Astrocyte (in vitro differentiated cells and primary cell): ENCODE measurements around the gene HOXC11. TPM values are rescaled to one million over a fixed set of nuclear protein-coding genes. Genes with fewer than 3 reads are reported as not detected.

ENCODE experiments used
- DNase-seq: peaks from one replicate; pipeline ENCODE4 v3.0.0-alpha.2; 2010; ENCODE audit warnings: low read depth
- FAIRE-seq: peaks from 2 replicates; lab custom pipeline; 2011; peaks lifted over from hg19 to GRCh38; lab: Jason Lieb, UNC
- H2AFZ ChIP-seq: 2 replicates; pipeline ENCODE4 v1.6.0; 2012; ENCODE audit warnings: low read depth, low read length, inconsistent platforms
- H3K27ac ChIP-seq: 2 replicates; pipeline ENCODE4 v1.5.1; 2011; ENCODE audit warnings: low read depth, low read length, inconsistent platforms
- H3K27me3 ChIP-seq: 2 replicates; pipeline ENCODE4 v1.6.0; 2011; ENCODE audit warnings: low read length, inconsistent platforms; ENCODE audit not compliant: insufficient read depth
- H3K36me3 ChIP-seq: 2 replicates; pipeline ENCODE4 v1.5.1; 2011; ENCODE audit warnings: low read length, inconsistent platforms; ENCODE audit not compliant: insufficient read depth
- H3K4me1 ChIP-seq: 2 replicates; pipeline ENCODE4 v1.5.1; 2011; ENCODE audit warnings: low read length, inconsistent platforms; ENCODE audit not compliant: insufficient read depth
- H3K4me2 ChIP-seq: 2 replicates; pipeline ENCODE4 v1.6.0; 2012; ENCODE audit warnings: low read length, inconsistent platforms
- H3K4me3 ChIP-seq: 2 replicates; pipeline ENCODE4 v1.5.1; 2011; ENCODE audit warnings: low read depth, mild to moderate bottlenecking, low read length, inconsistent platforms; ENCODE audit not compliant: insufficient read depth
- H3K79me2 ChIP-seq: 2 replicates; pipeline ENCODE4 v1.6.0; 2012; ENCODE audit warnings: mild to moderate bottlenecking, low read length, inconsistent platforms; ENCODE audit not compliant: insufficient read depth
- H3K9ac ChIP-seq: 2 replicates; pipeline ENCODE4 v1.6.0; 2012; ENCODE audit warnings: mild to moderate bottlenecking, low read length, inconsistent platforms
- H3K9me3 ChIP-seq: 2 replicates; pipeline ENCODE4 v1.5.1; 2012; ENCODE audit warnings: low read depth, mild to moderate bottlenecking, low read length, inconsistent platforms; ENCODE audit not compliant: insufficient read depth
- H4K20me1 ChIP-seq: 2 replicates; pipeline ENCODE4 v1.6.0; 2012; ENCODE audit warnings: low read length, inconsistent platforms; ENCODE audit not compliant: insufficient read depth
- H3K27ac Mint-ChIP-seq: one replicate; pipeline ENCODE4 v1.8.0; 2021; ENCODE audit warnings: mild to moderate bottlenecking, mixed read lengths; ENCODE audit not compliant: unreplicated experiment
- H3K27me3 Mint-ChIP-seq: one replicate; pipeline ENCODE4 v1.8.0; 2021; ENCODE audit warnings: low read depth, mixed read lengths; ENCODE audit not compliant: unreplicated experiment
- H3K36me3 Mint-ChIP-seq: one replicate; pipeline ENCODE4 v1.8.0; 2021; ENCODE audit warnings: low read depth, mixed read lengths; ENCODE audit not compliant: unreplicated experiment
- H3K4me1 Mint-ChIP-seq: one replicate; pipeline ENCODE4 v1.8.0; 2021; ENCODE audit warnings: low read depth, mixed read lengths; ENCODE audit not compliant: unreplicated experiment
- H3K4me3 Mint-ChIP-seq: one replicate; pipeline ENCODE4 v1.8.0; 2021; ENCODE audit warnings: mild to moderate bottlenecking, moderate library complexity, mixed read lengths; ENCODE audit not compliant: unreplicated experiment
- H3K9me3 Mint-ChIP-seq: one replicate; pipeline ENCODE4 v1.8.0; 2021; ENCODE audit warnings: mild to moderate bottlenecking, mixed read lengths; ENCODE audit not compliant: unreplicated experiment
- EZH2 ChIP-seq: IDR thresholded peaks from 2 replicates; pipeline ENCODE4 v1.6.1; 2012; ENCODE audit warnings: mild to moderate bottlenecking, low read length, inconsistent platforms; ENCODE audit not compliant: insufficient read depth
- total RNA-seq: library from RNA; stranded (reverse); gene quantifications from 2 replicates; pipeline ENCODE4 v1.2.1, GENCODE V29; 2021
- TF ChIP-seq, protein P1 (sequence below): IDR thresholded peaks from 2 replicates; pipeline ENCODE4 v1.5.1; 2011; ENCODE audit warnings: low read depth, mild to moderate bottlenecking, inconsistent platforms, low read length, moderate library complexity; ENCODE audit not compliant: insufficient read depth

The HOXC11 gene
- total RNA-seq, 1 donor from 2014 or later, result not detected

DNA sequence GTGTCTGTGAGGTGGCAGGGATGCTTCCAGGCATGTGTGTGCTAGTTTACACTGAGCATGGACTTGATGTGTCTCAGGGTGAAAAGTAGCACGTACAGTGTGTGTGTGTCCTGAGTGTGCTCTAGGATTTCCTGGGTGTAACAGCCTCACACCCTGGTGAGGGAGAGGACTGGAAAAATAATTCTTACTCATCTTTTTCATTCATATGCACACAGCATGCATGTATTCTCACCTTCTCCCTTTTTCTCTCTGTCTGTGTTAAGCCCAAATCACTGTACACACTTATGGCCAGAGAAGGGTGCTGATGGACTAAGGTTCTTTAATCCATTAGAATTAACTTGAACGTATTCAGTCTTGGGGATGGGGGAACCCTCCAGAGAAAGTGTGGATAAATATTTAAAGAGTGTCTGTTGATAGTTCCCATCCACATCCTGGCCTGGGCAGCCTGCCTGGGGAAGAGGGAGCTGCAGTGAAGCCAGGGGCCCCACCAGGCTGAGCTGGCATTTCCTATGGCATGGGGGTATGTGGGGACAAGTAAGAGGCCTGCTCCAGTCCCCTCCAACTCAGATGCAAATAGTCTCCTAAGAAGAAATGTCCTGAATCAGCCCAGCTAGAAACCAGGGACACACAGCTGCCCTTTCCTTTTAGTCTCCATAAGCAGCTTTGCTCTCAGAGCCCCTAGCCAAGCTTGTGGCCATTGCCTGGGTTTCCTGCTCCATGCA, 34.8 kb downstream of the HOXC11 start:
- Mint-ChIP-seq H3K27me3 (peaks cover 90% of the 10 kb centered on the region), H3K27ac (no peak overlapping the region), H3K4me1 (no peaks in the 10 kb centered on the region), H3K4me3 (no peak overlapping the region), H3K9me3 (peaks cover 10% of the 10 kb centered on the region), H3K36me3 (peaks cover 2% of the 10 kb centered on the region)
- no peak overlapping the region for H3K4me3 ChIP-seq
- H3K9me3 ChIP-seq, result no peaks in the 10 kb centered on the region
- H3K79me2 ChIP-seq, result no peaks in the 10 kb centered on the region
- DNase-seq (no peak), FAIRE-seq (no peak)
- no peaks in the 10 kb centered on the region for H4K20me1 ChIP-seq
- H3K27ac ChIP-seq, result no peak overlapping the region
- TF ChIP-seq, protein P1, sequence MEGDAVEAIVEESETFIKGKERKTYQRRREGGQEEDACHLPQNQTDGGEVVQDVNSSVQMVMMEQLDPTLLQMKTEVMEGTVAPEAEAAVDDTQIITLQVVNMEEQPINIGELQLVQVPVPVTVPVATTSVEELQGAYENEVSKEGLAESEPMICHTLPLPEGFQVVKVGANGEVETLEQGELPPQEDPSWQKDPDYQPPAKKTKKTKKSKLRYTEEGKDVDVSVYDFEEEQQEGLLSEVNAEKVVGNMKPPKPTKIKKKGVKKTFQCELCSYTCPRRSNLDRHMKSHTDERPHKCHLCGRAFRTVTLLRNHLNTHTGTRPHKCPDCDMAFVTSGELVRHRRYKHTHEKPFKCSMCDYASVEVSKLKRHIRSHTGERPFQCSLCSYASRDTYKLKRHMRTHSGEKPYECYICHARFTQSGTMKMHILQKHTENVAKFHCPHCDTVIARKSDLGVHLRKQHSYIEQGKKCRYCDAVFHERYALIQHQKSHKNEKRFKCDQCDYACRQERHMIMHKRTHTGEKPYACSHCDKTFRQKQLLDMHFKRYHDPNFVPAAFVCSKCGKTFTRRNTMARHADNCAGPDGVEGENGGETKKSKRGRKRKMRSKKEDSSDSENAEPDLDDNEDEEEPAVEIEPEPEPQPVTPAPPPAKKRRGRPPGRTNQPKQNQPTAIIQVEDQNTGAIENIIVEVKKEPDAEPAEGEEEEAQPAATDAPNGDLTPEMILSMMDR, result no peak
- TF ChIP-seq EZH2, result no peak
- H2AFZ ChIP-seq, result no peak overlapping the region
- peaks cover 5% of the 10 kb centered on the region for H3K4me1 ChIP-seq
- no peak overlapping the region for H3K9ac ChIP-seq
- peaks cover 90% of the 10 kb centered on the region for H3K27me3 ChIP-seq
- no peak overlapping the region for H3K4me2 ChIP-seq
- H3K36me3 ChIP-seq, result no peaks in the 10 kb centered on the region

- Histone ChIP-seq H3K27me3 (peaks cover 90% of the 10 kb centered on the region), H4K20me1 (no peaks in the 10 kb centered on the region), H3K4me2 (no peak overlapping the region), H3K4me3 (no peak overlapping the region), H3K36me3 (no peaks in the 10 kb centered on the region), H2AFZ (no peak overlapping the region), H3K4me1 (peaks cover 5% of the 10 kb centered on the region), H3K9me3 (no peaks in the 10 kb centered on the region), H3K27ac (no peak overlapping the region), H3K9ac (no peak overlapping the region), H3K79me2 (no peaks in the 10 kb centered on the region)
- no peak for FAIRE-seq
- H3K27ac Mint-ChIP-seq, result no peak overlapping the region
- H3K36me3 Mint-ChIP-seq, result peaks cover 2% of the 10 kb centered on the region
- H3K9me3 Mint-ChIP-seq, result peaks cover 10% of the 10 kb centered on the region
- TF ChIP-seq, protein P1, result no peak
- no peak for TF ChIP-seq EZH2
- H3K4me1 Mint-ChIP-seq, result no peaks in the 10 kb centered on the region
- H3K4me3 Mint-ChIP-seq, result no peak overlapping the region
- no peak for DNase-seq
- peaks cover 90% of the 10 kb centered on the region for H3K27me3 Mint-ChIP-seq
Measured at GRCh38 chr12:54008260-54008552, 35.3 kb downstream of the HOXC11 start.
